A204.1 (cell line): ENCODE measurements around the gene UGT1A8.
"Not testable (repeated sequence)": the region's sequence is repeated elsewhere in the genome, so short reads cannot be mapped to it uniquely, and the experiment has no call there.

Experiments
- FAIRE-seq: peaks from 2 replicates; lab custom pipeline; 2012; peaks lifted over from hg19 to GRCh38; lab: Jason Lieb, UNC

UGT1A8 gene

DNA sequence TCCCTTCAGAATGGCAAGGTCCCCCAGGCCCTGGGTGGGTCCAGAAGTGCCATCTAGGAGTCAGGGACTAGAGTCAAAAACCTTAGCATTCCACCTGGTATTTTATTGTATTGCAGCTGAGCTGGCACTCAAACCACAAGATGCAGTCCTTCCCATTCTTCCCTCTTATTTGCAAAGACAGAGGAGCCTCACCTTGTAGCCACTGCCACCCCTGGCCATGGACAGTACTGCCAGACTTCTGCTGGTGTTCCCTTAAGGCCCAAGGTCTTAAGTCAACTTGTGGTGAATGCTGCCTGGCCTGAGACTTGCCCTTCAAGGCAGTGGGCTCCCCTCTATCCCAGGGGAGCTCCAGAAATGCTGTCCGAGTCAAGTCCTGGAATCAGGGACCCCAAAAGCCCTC is 25.7 kb downstream of the UGT1A8 start:
- FAIRE-seq = no peak

DNA sequence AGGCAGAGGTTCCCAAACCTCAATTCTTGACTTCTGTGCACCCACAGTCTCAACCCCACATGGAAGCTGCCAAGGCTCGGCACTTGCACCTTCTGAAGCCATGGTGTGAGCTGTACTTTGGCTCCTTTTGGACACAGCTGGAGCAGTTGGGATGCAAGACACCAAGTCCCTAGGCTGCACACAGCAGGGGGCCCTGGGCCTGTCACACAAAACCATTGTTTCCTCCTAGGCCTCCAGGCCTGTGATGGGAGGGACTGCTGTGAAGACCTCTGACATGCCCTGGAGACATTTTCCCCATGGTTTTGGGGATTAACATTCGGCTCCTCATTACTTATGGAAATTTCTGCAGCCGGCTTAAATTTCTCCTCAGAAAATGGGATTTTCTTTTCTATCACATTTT is 28.6 kb downstream of the UGT1A8 start:
- not testable (repeated sequence) for FAIRE-seq

DNA sequence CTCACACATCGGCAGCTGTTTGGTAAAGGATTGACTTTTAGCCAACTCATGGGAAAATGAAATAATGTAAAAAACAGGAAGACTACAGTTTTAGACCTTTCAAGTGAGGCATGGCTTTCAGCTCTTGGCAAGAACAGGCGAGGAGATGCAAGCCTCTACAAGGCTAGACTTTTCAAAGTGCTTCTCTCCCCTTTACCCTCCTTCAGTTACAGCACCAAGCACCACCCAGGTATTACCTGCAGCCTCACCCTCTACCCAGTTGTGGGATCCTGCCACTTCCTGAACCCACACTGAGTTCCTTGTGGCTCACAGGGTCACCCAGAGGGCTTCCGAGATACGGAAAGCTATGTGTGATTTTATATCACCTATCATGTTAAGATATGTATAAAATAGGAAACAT is 33.5 kb downstream of the UGT1A8 start:
- FAIRE-seq = no peak

DNA sequence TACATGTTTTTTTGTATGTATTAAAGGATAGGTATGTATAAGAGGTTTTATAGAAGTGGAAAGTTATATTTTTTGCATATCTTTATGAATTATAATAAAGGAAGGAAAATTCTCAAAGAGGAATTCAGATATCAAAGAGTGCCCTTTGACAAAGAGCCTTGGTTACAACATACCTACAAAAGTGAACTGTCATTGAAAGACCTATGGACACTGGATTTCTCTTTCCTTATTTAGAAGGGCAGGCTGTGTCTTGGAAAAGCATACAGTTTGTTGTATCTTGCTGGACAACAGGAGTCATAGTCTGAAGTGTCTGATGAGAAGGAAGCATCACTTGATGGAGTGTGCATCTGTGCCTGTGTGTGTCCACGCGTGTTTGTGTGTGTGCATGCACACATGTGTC is 34.0 kb downstream of the UGT1A8 start:
- no peak for FAIRE-seq

DNA sequence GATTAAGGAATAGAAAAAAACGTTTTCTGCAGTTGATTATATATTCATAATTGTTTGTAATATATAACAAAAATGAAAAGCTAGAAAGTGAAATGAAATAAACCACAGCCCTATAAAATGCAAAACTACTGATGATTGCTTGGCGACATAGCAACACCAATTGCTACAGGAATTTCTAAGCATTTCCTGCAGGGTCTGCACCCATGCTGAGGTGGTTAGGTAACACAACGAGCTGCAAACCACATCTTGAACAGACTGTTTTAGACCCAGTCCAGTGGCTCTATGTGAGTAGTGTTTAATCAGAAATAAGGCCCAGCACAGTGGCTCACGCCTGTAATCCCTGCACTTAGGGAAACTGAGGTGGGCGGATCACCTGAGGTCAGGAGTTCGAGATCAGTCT is 37.1 kb downstream of the UGT1A8 start:
- no peak for FAIRE-seq

DNA sequence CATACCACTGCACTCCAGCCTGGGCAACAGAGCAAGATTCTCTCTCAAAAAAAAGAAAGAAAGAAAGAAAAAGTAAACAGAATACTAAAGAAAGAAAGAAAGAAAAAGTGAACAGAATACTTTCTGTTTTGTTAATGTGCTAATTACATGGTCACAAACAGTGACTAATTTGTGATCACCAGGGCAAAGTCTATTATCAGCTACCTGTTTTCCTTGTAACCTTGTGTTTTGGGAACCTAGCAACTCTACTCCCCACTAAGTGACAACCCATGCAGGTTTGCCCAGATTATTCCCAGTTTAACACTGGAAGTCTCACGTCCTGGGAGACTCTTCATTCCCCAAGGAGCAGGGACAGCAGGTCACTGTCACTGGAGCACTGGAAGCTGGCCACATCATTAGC is 37.6 kb downstream of the UGT1A8 start:
- no peak for FAIRE-seq

DNA sequence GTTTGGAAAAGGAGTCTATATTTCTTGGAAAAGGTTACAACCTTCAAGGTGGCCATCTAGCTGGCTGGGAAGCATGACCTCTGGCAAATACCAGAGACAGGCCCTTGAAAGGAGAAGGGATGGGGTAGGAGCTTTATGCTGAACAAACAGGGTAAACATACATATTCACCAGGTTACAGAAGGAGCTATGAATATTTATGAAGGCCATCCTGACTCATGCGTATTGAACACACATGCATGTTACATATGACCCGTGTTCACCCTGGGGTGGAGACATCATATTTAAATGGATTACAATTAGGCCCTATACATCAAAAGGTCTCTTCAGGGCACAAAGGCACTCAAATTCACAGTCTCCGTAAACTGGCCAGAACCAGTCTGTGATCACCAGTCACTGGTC is 38.5 kb downstream of the UGT1A8 start:
- not testable (repeated sequence) for FAIRE-seq

DNA sequence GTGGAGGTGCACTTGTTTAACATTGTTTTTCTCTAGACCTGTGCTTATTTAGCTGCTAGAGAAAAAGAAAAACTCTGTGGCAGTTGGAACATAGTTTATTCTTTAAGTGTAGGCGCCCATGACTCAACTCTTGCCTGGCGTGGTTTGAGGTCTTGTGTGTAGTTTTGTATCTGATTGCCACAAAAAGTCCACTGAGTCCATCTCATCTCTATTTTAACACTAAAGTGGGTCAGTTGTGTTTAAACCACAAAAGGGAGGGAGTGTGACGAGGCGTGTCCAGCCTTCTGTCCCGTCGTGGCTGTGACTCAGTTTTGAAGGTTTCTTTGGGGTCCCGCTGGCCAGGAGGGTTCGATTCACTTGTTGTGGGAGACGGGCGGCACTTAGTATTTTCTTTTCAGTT is 39.0 kb downstream of the UGT1A8 start:
- FAIRE-seq = no peak

DNA sequence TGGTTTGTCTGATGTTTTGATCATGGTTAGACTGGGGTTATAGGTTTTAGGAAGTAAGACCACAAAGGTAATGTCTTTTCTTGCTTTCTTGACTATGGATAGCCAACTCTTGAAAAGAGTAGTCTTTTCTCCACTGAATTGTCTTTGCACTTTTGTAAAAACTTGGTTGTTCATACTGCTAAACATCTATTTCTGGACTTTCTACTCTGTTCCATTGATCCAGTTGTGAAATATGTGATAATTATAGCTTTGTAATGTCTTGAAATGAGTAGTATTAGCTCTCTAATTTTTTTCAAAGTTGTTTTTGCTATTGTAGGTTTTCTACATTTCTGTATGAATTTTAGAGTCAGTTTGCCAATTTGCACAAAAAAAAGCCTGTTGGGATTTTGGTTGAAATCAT is 41.2 kb downstream of the UGT1A8 start:
- no peak for FAIRE-seq

DNA sequence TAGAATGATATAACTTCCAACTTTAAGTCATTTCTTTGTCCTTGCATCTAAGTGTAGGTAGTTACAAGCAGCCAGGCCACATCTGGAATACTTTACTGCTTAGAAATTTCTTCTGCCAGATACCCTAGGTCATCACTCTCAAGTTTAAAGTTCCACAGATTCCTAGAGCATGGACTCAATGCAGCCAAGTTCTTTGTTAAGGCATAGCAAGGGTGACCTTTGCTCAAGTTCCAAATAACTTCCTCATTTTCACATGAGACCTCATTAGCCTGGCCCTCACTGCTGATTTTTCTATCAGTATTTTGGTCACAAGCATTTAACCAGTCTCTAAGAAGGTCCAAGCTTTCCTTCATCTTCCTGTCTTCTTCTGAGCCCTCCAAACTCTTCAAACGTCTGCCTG is 46.5 kb downstream of the UGT1A8 start:
- no peak for FAIRE-seq

DNA sequence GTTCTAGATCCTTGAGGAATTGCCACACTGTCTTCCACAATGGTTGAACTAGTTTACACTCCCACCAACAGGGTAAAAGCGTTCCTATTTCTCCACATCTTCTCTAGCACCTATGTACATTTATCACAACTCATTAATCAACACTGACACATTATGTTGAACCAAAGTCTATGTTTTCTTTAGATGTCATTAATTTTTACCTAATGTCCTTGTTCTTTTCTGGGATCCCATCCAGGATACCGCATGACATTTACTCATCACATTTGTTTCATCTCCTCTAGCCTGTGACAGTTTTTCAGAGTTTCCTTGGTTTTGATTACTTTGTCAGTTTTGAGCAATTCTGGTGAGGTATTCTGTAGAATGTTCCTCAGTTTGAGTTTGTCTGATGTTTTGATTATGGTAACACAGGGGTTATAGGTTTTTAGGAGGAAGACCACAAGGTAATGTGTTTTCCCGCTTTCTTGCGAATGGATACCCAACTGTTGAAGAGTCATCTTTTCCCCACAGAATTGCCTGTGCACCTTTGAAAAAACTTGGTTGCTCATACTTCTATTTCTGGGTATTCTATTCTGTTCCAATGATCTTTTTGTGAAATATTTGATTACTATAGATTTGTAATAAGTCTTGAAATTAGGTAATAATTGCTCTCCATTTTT is 51.3 kb downstream of the UGT1A8 start:
- FAIRE-seq = no peak

DNA sequence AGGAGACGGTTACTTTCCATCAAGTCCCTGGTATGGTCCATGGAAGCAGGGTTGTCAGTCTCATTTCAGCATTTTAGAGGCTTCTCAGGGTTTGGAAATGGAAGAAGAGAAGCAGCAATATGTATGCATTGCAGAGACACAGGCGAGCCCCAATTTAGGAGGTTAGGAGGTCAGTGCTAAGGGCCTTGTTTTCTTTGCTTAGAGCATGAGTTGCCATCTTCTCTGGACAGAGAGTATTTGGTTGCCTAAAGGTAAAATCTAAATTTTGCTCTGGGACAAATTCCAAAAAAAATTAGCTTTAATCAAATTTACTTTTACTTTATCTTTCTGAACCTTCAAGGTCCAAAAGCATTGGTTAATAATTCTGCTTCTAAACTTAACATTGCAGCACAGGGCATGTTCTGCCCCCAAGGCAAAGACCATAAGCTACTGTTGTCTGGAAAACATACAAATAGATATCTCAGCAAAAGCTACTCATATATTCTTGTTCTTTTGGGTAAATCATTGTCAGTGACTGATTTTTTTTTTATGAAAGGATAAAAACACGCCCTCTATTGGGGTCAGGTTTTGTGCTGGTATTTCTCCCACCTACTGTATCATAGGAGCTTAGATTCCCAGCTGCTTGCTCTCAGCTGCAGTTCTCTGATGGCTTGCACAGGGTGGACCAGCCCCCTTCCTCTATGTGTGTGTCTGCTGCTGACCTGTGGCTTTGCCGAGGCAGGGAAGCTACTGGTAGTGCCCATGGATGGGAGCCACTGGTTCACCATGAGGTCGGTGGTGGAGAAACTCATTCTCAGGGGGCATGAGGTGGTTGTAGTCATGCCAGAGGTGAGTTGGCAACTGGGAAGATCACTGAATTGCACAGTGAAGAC is 54.1 kb downstream of the UGT1A8 start, which contains the start of gene UGT1A9:
TSS of gene UGT1A9 (plus strand) at position 609 of the 872 bp plus-strand sequence. CDS start at position 646, 37 bp downstream.
- FAIRE-seq = no peak

DNA sequence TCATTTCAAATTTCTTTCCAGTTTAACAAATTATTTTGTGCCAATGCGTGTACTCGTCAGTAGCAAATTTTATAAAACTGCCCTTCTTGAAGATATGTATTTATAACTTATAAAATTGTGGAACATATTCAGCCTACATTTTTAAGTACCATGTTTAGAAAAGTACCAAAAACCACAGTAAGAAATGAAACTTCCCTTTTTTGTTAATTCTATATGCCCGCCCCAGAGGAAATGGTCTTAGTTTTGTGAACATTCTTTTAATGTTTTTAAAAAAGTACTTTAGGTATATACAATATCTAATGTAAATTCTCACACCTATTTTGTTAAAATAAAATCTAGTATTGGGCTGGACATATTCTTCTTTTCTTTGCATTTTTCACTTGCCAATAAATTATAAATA is 55.5 kb downstream of the UGT1A8 start:
- FAIRE-seq = no peak

DNA sequence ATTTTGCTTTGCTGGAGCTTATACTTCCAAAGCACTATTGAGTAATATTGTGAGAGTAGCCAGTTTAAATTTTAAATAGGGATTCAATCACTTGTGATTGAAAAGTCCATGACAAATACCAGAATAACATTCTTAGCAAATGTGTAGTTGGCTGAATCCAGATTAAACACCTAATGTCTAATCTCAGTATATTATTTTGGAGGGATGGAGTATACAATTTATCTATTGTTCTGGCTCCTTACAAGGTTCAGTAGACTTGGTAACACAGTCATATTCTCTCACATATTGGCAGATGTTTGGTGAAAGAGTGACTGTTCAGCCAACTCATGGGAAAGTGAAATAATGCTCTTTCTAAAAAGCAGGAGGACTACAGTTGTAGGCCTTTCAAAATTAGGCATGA is 56.5 kb downstream of the UGT1A8 start:
- no peak for FAIRE-seq

DNA sequence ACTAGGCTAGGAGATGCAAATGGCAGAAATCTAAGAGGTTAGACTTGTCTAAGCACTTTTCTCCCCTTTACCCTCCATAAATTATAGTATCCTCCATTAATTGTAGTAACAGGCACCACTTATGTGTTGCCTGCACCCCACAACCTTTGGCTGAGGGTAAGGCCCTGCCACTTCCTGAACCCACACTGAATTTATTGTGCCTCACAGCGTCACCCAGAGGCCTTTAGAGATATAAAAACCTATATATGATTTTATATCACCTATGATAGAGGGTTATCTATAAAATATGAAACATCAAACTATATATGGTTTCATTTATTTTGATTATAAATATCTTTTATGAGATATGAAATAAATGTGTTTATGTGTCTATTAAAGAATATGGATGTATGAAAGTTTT is 56.9 kb downstream of the UGT1A8 start:
- FAIRE-seq = peak; percentile 55

DNA sequence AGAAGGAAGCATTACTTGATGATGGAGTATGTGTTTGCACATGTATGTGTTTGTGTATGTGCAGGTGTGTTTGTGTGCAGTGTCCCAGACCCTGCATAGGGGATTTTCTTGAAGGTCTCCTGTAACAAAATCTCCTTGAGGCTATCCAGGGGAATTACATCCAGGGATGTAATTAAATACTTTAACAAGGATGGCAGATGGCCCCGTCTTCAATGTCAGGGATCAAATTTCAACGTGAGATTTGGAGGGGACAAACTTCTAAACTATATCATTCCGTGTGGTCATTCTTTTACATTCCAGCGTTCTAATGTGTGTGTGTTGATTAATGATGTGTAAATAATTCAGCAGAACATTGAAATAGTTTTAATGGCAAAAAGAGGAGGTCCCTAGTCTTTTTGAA is 57.6 kb downstream of the UGT1A8 start:
- no peak for FAIRE-seq

DNA sequence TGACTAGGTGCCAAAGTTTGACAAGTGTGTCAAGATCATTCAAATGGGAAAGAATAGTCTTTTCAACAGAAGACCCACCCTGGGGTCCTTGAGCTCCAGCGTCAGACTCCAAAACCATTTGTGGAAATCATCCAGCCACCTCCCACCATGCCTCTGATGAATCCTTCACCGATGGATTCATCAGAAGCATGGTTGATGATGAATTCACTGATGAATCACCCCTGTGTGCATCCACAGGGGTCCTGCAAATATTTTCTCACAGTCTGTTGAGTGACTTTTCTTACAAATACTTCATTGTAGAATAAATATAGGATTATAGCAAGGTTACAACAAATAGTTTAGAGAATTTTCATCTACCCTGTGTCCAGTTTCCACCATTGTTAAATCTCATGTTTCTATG is 58.6 kb downstream of the UGT1A8 start:
- no peak for FAIRE-seq

DNA sequence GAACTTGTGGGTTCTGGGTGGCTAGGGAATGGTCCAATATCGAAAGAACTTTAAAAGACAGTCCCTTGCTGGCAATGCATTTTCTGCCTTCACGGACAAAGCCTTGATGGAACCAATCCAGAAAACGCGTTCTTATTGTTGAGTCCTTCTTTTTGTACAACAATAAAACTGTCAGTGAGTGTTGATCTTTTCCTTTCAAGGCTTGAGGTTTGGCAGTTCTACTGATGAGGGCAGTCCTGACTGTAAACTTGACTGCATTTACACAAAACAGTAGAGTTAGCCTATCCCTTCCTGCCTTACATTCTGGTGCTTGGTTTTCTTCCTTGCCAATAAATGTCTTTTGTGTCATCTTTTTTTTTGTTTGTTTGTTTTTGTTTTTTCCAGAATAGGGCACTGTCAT is 61.8 kb downstream of the UGT1A8 start:
- FAIRE-seq = no peak

DNA sequence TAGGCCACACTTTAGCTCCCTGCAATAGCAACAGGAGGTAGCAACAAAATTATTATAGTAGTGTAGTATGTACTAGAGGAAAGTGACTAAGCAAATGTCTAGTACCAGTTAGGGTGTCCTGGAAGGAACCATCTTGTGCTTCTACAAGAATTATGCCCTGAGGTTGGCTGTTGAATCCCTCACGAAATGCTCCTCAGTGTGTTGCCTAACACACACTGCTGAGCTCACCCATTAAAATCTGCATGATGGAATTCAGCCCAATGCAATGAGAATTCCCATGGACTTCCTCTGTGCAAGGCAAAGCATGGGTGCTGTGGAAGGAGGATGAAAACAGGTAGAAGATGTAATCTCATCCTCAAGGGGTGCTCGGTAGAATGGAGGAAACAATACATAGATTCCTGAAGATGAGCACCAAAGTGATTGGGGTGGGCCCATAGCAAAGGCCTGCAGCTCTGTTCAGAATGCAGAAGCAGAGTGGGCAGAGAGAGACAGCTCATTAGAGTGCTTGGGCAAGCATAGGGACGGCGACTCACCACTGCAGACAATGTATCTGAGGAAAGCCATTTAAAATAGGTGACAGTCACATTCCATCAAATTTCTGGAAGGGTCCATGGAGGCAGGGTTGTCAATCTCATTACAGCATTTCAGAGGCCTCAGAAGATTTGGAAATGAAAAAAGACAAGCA is 63.1 kb downstream of the UGT1A8 start:
- no peak for FAIRE-seq

DNA sequence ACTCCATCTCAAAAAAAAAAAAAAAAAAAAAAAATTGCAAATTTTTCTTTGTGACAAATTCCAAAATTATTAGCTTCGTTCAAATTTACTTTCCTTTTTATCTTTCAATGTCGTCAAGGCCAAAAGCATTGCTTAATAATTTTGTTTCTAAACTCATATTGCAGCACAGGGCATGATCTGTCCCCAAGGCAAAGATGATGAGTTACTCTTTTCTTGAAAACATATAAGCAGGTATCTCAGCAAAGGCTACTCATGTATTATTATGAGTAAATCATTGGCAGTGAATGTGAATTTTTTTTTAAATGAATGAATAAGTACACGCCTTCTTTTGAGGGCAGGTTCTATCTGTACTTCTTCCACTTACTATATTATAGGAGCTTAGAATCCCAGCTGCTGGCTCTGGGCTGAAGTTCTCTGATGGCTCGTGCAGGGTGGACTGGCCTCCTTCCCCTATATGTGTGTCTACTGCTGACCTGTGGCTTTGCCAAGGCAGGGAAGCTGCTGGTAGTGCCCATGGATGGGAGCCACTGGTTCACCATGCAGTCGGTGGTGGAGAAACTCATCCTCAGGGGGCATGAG is 64.2 kb downstream of the UGT1A8 start, which contains the start of gene UGT1A7:
TSS of gene UGT1A7 (plus strand) at position 381 of the 579 bp plus-strand sequence. CDS start at position 418, 37 bp downstream.
- no peak for FAIRE-seq

DNA sequence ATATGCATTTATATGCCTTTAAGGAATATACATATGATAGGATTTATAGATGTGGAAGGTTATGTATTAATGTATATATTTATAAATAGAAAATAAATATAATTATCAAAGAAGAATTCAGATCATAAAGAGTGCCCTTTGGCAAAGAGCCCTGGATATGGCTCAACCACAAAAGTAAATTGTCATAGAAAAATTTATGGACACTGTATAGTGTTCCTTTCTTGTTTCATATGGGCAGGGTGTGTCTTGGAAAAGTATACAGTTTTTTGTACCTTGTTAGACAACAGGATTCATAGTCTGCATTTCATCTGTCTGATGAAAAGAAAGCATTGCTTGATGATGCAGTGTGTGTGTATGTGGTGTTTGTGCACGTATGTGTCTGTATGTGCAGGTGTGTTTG is 67.2 kb downstream of the UGT1A8 start:
- no peak for FAIRE-seq

DNA sequence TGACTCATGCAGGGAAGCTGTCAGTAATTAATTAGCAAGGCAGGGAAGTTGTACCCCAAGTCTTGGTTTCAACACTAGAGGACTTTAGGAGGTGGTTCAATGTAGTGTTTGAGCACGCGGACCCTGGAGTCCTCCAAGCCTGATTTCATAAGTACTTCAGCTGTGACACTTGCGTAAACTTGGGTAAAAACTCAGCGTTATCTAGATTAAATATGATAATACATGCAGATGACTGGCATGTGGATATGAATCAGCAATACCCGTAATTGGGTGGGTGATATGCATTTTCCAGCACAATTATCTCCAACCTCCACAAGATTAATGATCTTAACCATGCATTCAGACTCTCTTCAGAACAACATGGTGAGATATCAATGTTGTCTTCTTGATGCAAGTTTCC is 69.5 kb downstream of the UGT1A8 start:
- no peak for FAIRE-seq

DNA sequence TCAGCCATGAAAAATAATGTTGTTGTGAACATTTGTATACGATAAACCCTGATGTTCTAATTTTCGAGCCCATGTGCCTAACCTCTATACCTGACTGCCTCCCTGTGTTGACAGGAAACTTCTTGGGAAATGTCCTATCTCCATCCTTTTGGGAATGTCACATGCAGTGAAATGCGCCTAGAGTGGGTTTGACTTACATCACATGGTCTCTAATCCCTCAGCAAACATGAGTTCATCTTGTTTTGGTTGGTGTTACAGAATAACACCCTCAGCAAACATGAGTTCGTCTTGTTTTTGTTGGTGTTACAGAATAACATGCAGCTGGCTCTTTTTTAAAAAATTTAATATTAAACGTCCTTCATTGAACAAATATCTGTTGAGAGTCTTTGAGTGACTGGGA is 70.9 kb downstream of the UGT1A8 start:
- no peak for FAIRE-seq
